Measurements from ENCODE around the gene ATP5F1A. TPM values are rescaled to one million over a fixed set of nuclear protein-coding genes. Genes with fewer than 3 reads are reported as not detected.

Gene ATP5F1A
- total and polyA plus RNA-seq, 2 of the 4 experiments (the other 2 are of a cell fraction) = 543 to 1,085 TPM

DNA sequence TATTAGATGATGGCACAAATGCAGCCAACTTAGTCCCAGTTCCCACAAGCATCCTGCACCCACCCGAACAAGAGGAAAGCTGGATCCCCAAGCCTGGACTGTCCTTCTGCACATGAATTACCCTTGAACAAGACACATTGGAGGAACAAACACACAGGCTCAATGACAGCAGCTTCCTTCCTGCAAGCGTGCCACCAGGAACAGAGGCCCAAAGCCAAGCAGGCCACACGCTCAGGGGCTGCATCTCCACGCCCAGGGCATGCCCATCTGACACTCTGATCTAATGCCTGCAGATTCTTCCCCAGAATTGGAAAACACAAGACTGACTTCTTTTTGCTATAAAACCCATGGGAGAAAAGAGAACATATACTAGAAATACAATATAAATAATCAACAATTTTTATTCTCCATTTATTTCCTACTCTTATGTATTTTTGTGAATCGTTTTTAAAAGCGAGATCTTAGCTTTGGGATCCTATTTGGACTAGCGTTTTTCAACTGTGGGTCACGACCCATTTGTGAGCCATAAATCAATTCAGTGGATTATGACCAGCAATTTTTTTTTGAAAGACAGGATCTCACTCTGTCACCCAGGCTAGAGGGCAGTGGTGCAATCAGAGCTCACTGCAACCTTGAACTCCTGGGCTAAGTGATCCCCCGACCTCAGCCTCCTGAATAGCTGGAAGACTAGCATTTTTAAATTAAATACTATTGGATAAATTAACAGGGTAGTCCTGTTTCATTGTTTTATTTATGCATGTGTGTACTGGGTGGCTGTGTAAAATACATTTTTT is 60.4 kb downstream of the ATP5F1A start:
- Histone ChIP-seq H2BK5ac (ENCODE audit: low read depth, low read length, poor library complexity, severe bottlenecking) (no peak overlapping the region), H4K20me1 (ENCODE audit: insufficient read depth, low read length) (peaks cover 4% of the 10 kb centered on the region; the same call in 1 of the 2 replicates), H3K56ac (ENCODE audit: extremely low read depth, insufficient read depth, low read length) (no peak overlapping the region), H3K79me1 (ENCODE audit: low read depth in 1 of 2, low read length in 2 of 2) (peaks cover 11 to 37% of the 10 kb centered on the region in 2 experiments; a peak in 3 of 4 replicates), H2BK20ac (ENCODE audit: low read depth, low read length) (no peak overlapping the region), H2BK120ac (ENCODE audit: low read depth, low read length) (no peak overlapping the region), H2AFZ (replicated peaks; ENCODE audit: low read length, poor library complexity) (no peak overlapping the region), H3K4ac (ENCODE audit: low read depth, low read length) (no peak overlapping the region), H4K91ac (ENCODE audit: insufficient read depth, low read depth, low read length) (no peak overlapping the region), H3K4me1 (ENCODE audit: control insufficient read depth, insufficient read depth, low read length) (peaks cover 2% of the 10 kb centered on the region), H2AK5ac (ENCODE audit: low read depth, low read length) (no peak overlapping the region), H3K9ac (ENCODE audit: low read depth, low read length) (no peak overlapping the region), H3K23ac (ENCODE audit: low read depth, low read length) (no peak overlapping the region), H3K9me3 (ENCODE audit: control insufficient read depth, insufficient read depth, low read length) (no peaks in the 10 kb centered on the region), H3K4me2 (ENCODE audit: low read depth, low read length) (no peak overlapping the region), H2BK15ac (ENCODE audit: low read depth, low read length) (no peak overlapping the region), H3K14ac (replicated peaks; ENCODE audit: low read depth, low read length) (no peak overlapping the region), H3K27ac (ENCODE audit: insufficient read depth, low read length) (no peak overlapping the region), H3K36me3 (ENCODE audit: control insufficient read depth, insufficient read depth, low read length) (peaks cover 13% of the 10 kb centered on the region), H3K27me3 (ENCODE audit: control insufficient read depth, insufficient read depth, low read length) (no peaks in the 10 kb centered on the region), H3K18ac (ENCODE audit: low read depth, low read length) (no peak overlapping the region), H2AK9ac (replicated peaks; ENCODE audit: low read depth, low read length, poor library complexity) (no peak overlapping the region), H4K8ac (ENCODE audit: low read depth in 2 of 2, low read length in 2 of 2) (no peak overlapping the region), H3K4me3 (ENCODE audit: insufficient read depth, low read depth, low read length) (no peak overlapping the region), H3K9me1 (ENCODE audit: insufficient read depth, low read length) (peaks cover 9% of the 10 kb centered on the region; the same call in 1 of the 2 replicates), H4K5ac (ENCODE audit: low read depth, low read length) (no peak overlapping the region)
- ATAC-seq (ENCODE audit: low read depth) (no peak), DNase-seq (no peak)
- dilution Hi-C loops (cut with HindIII; ENCODE audit: low sequenced_read_pairs, unreplicated experiment) (no loop called here), in situ Hi-C loops (cut with MboI; ENCODE audit: low sequenced_read_pairs) (no loop called here), intact Hi-C loops (cut with micrococcal nuclease) (no loop called here)
- no TSS peak for BruUV-seq (replicated peaks)
- TF ChIP-seq FOS (IDR thresholded peaks at IDR 0.05; ENCODE audit: low read depth, low read length) (no peak), RFX5 (IDR thresholded peaks at IDR 0.05; ENCODE audit: low read depth, low read length) (no peak), POLR2A (IDR thresholded peaks at IDR 0.05; ENCODE audit: low read depth, low read length) (no peak), CHD1 (IDR thresholded peaks at IDR 0.05; ENCODE audit: low read depth, low read length) (no peak), MXI1 (IDR thresholded peaks at IDR 0.05; ENCODE audit: borderline replicate concordance, low read depth, low read length) (no peak)
- TF ChIP-seq, protein P1, sequence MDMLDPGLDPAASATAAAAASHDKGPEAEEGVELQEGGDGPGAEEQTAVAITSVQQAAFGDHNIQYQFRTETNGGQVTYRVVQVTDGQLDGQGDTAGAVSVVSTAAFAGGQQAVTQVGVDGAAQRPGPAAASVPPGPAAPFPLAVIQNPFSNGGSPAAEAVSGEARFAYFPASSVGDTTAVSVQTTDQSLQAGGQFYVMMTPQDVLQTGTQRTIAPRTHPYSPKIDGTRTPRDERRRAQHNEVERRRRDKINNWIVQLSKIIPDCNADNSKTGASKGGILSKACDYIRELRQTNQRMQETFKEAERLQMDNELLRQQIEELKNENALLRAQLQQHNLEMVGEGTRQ (IDR thresholded peaks at IDR 0.05; ENCODE audit: low read depth, low read length) = no peak
- TF ChIP-seq, protein P2, sequence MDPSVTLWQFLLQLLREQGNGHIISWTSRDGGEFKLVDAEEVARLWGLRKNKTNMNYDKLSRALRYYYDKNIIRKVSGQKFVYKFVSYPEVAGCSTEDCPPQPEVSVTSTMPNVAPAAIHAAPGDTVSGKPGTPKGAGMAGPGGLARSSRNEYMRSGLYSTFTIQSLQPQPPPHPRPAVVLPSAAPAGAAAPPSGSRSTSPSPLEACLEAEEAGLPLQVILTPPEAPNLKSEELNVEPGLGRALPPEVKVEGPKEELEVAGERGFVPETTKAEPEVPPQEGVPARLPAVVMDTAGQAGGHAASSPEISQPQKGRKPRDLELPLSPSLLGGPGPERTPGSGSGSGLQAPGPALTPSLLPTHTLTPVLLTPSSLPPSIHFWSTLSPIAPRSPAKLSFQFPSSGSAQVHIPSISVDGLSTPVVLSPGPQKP (IDR thresholded peaks at IDR 0.05; ENCODE audit: borderline replicate concordance, low read depth, low read length) = no peak
- POLR2A ChIA-PET (ENCODE audit: unreplicated experiment) = no interaction called here
- CTCF ChIA-PET = no interaction called here
- 85% methylated on average over 5 of the region's 9 CpGs; no CpG with 5 or more reads in 1 of the 2 experiments for WGBS, 2 experiments (ENCODE audit: extremely low coverage in 2 of 2, insufficient read length in 1 of 2)

Data from IMR-90 (cell line).